HepG2 (cell line): ENCODE results near the gene ID3. TPM values are rescaled to one million over a fixed set of nuclear protein-coding genes. Genes with fewer than 3 reads are reported as not detected.
A peak's percentile ranks its signal among the peaks of the same experiment; 100 is the strongest.

Experiments used
- AGO2 ChIP-seq: fragments of 200-400 bp; formaldehyde crosslinking; optimal IDR thresholded peaks from 2 replicates; pipeline ENCODE3; 2017; ENCODE audit warnings: mild to moderate bottlenecking, low read depth, low read length, moderate library complexity
- GLI4 ChIP-seq: sonication (generic); formaldehyde crosslinking; IDR thresholded peaks from 2 replicates; pipeline ENCODE4 v1.5.1; 2020; ENCODE audit warnings: missing genetic modification reagents, mild to moderate bottlenecking, moderate library complexity, borderline replicate concordance
- HDAC2 ChIP-seq: sonication (generic); formaldehyde crosslinking; IDR thresholded peaks from 2 replicates; pipeline ENCODE4 v1.4.0; 2020; ENCODE audit warnings: missing genetic modification reagents
- HOXA7 ChIP-seq: sonication (generic); formaldehyde crosslinking; IDR thresholded peaks from 2 replicates; pipeline ENCODE4 v1.8.1; 2022; ENCODE audit warnings: mild to moderate bottlenecking, missing genetic modification reagents, moderate library complexity
- MIER2 ChIP-seq: IDR thresholded peaks from 2 replicates; pipeline ENCODE4 v1.6.1; 2016; ENCODE audit warnings: missing biosample characterization, missing genetic modification reagents
- SAP130 ChIP-seq: IDR thresholded peaks from 2 replicates; pipeline ENCODE4 v1.6.1; 2016; ENCODE audit warnings: low read depth
- ZBTB21 ChIP-seq: sonication (generic); formaldehyde crosslinking; IDR thresholded peaks from 2 replicates; pipeline ENCODE4 v1.4.0; 2020; ENCODE audit warnings: missing genetic modification reagents
- ZNF292 ChIP-seq: sonication (generic); formaldehyde crosslinking; IDR thresholded peaks from 2 replicates; pipeline ENCODE4 v1.8.1; 2022; ENCODE audit warnings: mild to moderate bottlenecking, low read depth, missing genetic modification reagents, borderline replicate concordance
- ZNF484 ChIP-seq: sonication (generic); formaldehyde crosslinking; IDR thresholded peaks from 2 replicates; pipeline ENCODE4 v1.5.1; 2020; ENCODE audit warnings: mild to moderate bottlenecking, low read depth, missing genetic modification reagents, borderline replicate concordance
- ZNF644 ChIP-seq: IDR thresholded peaks from 2 replicates; pipeline ENCODE4 v1.6.1; 2016; ENCODE audit warnings: low read depth
- polyA plus RNA-seq, 8 experiments: library from polyadenylated mRNA; depleted of rRNA in 3 of 8; stranded (reverse) in 7 of 8; unstranded in 1 of 8; fragments of >200 nt; fragmentation: Illumina TruSeq in 4 of 8; extraction: Trizol in 4 of 8; gene quantifications; 2 replicates each; pipeline versions ENCODE4 v1.2.1 to v1.2.3, GENCODE V29; 2011 to 2016; ENCODE audit warnings: low read depth in 4 of 8, missing spikeins in 1 of 8, mixed read lengths in 1 of 8; ENCODE audit not compliant: insufficient read depth in 1 of 8
- total RNA-seq, 5 experiments: library from RNA; depleted of rRNA; stranded (reverse); fragments of >200 nt; fragmentation: Illumina TruSeq; extraction: Trizol; gene quantifications; 2 replicates each; pipeline ENCODE4 v1.2.3, GENCODE V29; 2016; ENCODE audit warnings: low read depth in 1 of 5
- TF ChIP-seq, protein P1 (sequence below): sonication (generic); formaldehyde crosslinking; IDR thresholded peaks from 2 replicates; pipeline ENCODE4 v1.5.0; 2020; ENCODE audit warnings: mild to moderate bottlenecking, missing genetic modification reagents, borderline replicate concordance
- TF ChIP-seq, protein P2 (sequence below), 2 experiments: sonication (generic) in 1 of 2; formaldehyde crosslinking in 1 of 2; IDR thresholded peaks; 2 replicates each; pipeline versions ENCODE4 v1.6.1 to v1.9.0; 2014 to 2022; ENCODE audit warnings: antibody characterized with exemption in 1 of 2, borderline replicate concordance in 1 of 2, inconsistent platforms in 1 of 2, low read depth in 1 of 2, missing genetic modification reagents in 1 of 2
- TF ChIP-seq, protein P3 (sequence below): sonication (generic); formaldehyde crosslinking; IDR thresholded peaks from 2 replicates; pipeline ENCODE4 v1.8.0; 2023; ENCODE audit warnings: mild to moderate bottlenecking, missing genetic modification reagents

The ID3 gene
- total and polyA plus RNA-seq, 2 of the 13 experiments (the other 11 are each of a cell fraction or from before 2014, with no cell fraction given), result 64.8 to 115 TPM

DNA sequence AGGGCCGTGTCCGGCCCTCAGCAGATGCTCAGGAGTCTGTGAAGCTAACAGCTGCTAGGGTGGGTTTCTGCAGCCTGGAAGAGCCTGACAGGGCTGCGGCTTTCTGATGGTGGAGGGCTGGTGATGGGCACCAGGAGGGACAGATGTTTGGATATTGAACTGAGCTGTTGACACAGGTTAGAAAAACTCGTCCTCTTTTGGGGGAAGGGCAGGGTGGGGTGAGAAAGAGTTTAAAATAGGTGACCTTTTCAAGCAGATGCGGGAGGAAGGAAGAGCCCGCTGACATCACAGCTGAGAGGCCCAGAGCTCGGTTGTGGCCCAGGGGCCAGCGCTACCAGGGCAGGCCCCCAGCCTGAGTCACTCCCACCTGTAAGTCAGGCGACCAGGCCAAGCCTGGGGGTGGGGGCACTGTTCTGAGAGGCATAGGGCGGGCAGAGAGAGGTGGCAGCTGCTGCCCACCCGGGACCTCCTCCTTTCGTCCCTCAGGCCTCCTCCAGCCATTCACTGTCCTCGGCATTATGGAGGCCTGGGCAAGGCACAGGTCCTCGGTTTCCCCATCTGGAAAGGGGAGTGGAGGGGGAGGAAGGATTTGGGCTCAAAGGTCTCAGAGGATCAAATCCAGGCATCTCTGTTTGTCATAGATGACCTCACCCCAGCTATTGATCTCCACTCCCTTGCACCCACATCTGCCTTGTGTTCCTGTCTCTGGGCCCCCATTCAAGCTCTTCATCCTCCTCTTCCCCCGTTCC lies 32.3 kb upstream of the ID3 start (continued):
- TF ChIP-seq, protein P1, sequence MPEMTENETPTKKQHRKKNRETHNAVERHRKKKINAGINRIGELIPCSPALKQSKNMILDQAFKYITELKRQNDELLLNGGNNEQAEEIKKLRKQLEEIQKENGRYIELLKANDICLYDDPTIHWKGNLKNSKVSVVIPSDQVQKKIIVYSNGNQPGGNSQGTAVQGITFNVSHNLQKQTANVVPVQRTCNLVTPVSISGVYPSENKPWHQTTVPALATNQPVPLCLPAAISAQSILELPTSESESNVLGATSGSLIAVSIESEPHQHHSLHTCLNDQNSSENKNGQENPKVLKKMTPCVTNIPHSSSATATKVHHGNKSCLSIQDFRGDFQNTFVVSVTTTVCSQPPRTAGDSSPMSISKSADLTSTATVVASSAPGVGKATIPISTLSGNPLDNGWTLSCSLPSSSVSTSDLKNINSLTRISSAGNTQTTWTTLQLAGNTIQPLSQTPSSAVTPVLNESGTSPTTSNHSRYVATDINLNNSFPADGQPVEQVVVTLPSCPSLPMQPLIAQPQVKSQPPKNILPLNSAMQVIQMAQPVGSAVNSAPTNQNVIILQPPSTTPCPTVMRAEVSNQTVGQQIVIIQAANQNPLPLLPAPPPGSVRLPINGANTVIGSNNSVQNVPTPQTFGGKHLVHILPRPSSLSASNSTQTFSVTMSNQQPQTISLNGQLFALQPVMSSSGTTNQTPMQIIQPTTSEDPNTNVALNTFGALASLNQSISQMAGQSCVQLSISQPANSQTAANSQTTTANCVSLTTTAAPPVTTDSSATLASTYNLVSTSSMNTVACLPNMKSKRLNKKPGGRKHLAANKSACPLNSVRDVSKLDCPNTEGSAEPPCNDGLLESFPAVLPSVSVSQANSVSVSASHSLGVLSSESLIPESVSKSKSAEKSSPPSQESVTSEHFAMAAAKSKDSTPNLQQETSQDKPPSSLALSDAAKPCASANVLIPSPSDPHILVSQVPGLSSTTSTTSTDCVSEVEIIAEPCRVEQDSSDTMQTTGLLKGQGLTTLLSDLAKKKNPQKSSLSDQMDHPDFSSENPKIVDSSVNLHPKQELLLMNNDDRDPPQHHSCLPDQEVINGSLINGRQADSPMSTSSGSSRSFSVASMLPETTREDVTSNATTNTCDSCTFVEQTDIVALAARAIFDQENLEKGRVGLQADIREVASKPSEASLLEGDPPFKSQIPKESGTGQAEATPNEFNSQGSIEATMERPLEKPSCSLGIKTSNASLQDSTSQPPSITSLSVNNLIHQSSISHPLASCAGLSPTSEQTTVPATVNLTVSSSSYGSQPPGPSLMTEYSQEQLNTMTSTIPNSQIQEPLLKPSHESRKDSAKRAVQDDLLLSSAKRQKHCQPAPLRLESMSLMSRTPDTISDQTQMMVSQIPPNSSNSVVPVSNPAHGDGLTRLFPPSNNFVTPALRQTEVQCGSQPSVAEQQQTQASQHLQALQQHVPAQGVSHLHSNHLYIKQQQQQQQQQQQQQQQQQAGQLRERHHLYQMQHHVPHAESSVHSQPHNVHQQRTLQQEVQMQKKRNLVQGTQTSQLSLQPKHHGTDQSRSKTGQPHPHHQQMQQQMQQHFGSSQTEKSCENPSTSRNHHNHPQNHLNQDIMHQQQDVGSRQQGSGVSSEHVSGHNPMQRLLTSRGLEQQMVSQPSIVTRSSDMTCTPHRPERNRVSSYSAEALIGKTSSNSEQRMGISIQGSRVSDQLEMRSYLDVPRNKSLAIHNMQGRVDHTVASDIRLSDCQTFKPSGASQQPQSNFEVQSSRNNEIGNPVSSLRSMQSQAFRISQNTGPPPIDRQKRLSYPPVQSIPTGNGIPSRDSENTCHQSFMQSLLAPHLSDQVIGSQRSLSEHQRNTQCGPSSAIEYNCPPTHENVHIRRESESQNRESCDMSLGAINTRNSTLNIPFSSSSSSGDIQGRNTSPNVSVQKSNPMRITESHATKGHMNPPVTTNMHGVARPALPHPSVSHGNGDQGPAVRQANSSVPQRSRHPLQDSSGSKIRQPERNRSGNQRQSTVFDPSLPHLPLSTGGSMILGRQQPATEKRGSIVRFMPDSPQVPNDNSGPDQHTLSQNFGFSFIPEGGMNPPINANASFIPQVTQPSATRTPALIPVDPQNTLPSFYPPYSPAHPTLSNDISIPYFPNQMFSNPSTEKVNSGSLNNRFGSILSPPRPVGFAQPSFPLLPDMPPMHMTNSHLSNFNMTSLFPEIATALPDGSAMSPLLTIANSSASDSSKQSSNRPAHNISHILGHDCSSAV, result no peak
- TF ChIP-seq ZNF292 (CRISPR knock-in tag), result peak; percentile 83
- no peak for TF ChIP-seq GLI4 (CRISPR knock-in tag)
- peak; percentile 31; the same call in 1 of the 2 replicates for TF ChIP-seq HDAC2
- TF ChIP-seq, protein P2, sequence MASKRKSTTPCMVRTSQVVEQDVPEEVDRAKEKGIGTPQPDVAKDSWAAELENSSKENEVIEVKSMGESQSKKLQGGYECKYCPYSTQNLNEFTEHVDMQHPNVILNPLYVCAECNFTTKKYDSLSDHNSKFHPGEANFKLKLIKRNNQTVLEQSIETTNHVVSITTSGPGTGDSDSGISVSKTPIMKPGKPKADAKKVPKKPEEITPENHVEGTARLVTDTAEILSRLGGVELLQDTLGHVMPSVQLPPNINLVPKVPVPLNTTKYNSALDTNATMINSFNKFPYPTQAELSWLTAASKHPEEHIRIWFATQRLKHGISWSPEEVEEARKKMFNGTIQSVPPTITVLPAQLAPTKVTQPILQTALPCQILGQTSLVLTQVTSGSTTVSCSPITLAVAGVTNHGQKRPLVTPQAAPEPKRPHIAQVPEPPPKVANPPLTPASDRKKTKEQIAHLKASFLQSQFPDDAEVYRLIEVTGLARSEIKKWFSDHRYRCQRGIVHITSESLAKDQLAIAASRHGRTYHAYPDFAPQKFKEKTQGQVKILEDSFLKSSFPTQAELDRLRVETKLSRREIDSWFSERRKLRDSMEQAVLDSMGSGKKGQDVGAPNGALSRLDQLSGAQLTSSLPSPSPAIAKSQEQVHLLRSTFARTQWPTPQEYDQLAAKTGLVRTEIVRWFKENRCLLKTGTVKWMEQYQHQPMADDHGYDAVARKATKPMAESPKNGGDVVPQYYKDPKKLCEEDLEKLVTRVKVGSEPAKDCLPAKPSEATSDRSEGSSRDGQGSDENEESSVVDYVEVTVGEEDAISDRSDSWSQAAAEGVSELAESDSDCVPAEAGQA (IDR thresholded peaks at IDR 0.05; ENCODE audit: low read depth), result no peak
- TF ChIP-seq, protein P2 (CRISPR knock-in tag; IDR thresholded peaks at IDR 0.05; ENCODE audit: borderline replicate concordance), result no peak
- no peak for TF ChIP-seq AGO2
- TF ChIP-seq ZBTB21 (CRISPR knock-in tag), result peak; percentile 46; the same call in 1 of the 2 replicates
- TF ChIP-seq HOXA7 (CRISPR knock-in tag), result no peak
- TF ChIP-seq, protein P3, sequence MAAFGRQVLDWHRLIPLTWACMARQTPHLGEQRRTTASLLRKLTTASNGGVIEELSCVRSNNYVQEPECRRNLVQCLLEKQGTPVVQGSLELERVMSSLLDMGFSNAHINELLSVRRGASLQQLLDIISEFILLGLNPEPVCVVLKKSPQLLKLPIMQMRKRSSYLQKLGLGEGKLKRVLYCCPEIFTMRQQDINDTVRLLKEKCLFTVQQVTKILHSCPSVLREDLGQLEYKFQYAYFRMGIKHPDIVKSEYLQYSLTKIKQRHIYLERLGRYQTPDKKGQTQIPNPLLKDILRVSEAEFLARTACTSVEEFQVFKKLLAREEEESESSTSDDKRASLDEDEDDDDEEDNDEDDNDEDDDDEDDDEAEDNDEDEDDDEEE (CRISPR knock-in tag), result no peak
- 0 out of 2 replicates have a peak, but pooled peaks have one; percentile 19 for TF ChIP-seq ZNF644 (CRISPR knock-in tag)
- peak; percentile 25 for TF ChIP-seq SAP130 (CRISPR knock-in tag)
- no peak for TF ChIP-seq ZNF484 (CRISPR knock-in tag)
- no peak for TF ChIP-seq MIER2 (CRISPR knock-in tag)
